DND-41 (cell line): Measurements from ENCODE around the gene DENND6B.

Source experiments
- ATAC-seq: fragments of 200-7000 bp; cut with Tn5 transposase; 3 replicates; pipeline ENCODE4 v1.9.1; 2021; ENCODE audit warnings: low read depth; ENCODE audit not compliant: insufficient read depth
- DNase-seq: peaks from one replicate; pipeline ENCODE4 v3.0.0-alpha.2; 2020
- H2AFZ ChIP-seq: 2 replicates; pipeline ENCODE4 v1.6.0; 2012; ENCODE audit warnings: low read depth, low read length
- H3K27ac ChIP-seq: 2 replicates; pipeline ENCODE4 v1.5.1; 2012; ENCODE audit warnings: low read length, inconsistent platforms
- H3K27me3 ChIP-seq: fragments of 200-600 bp; sonication (generic); 2 replicates; pipeline ENCODE4 v1.6.0; 2012; ENCODE audit warnings: low read length, mild to moderate bottlenecking, inconsistent platforms; ENCODE audit not compliant: insufficient read depth, poor library complexity
- H3K36me3 ChIP-seq: 2 replicates; pipeline ENCODE4 v1.5.1; 2012; ENCODE audit warnings: low read length, inconsistent platforms; ENCODE audit not compliant: insufficient read depth
- H3K4me1 ChIP-seq: 2 replicates; pipeline ENCODE4 v1.5.1; 2012; ENCODE audit warnings: mild to moderate bottlenecking, low read length; ENCODE audit not compliant: insufficient read depth
- H3K4me2 ChIP-seq: 2 replicates; pipeline ENCODE4 v1.6.0; 2012; ENCODE audit warnings: mild to moderate bottlenecking, moderate library complexity, low read length, inconsistent platforms; ENCODE audit not compliant: insufficient read depth
- H3K4me3 ChIP-seq, 2 experiments: fragments of 200-600 bp in 1 of 2; shearing (Covaris generic) in 1 of 2; 2 replicates each; pipeline ENCODE4 v1.5.1; 2012 to 2016; ENCODE audit warnings: inconsistent platforms in 2 of 2, low read length in 2 of 2, mild to moderate bottlenecking in 2 of 2, low read depth in 1 of 2, moderate library complexity in 1 of 2
- H3K79me2 ChIP-seq: 2 replicates; pipeline ENCODE4 v1.6.0; 2012; ENCODE audit warnings: low read length, inconsistent platforms; ENCODE audit not compliant: insufficient read depth
- H3K9ac ChIP-seq: 2 replicates; pipeline ENCODE4 v1.6.0; 2012; ENCODE audit warnings: low read depth, mild to moderate bottlenecking, inconsistent platforms, low read length, moderate library complexity
- H3K9me3 ChIP-seq: 2 replicates; pipeline ENCODE4 v1.5.1; 2012; ENCODE audit warnings: low read length, moderate library complexity, mild to moderate bottlenecking, inconsistent platforms; ENCODE audit not compliant: insufficient read depth, severe bottlenecking
- H4K20me1 ChIP-seq: 2 replicates; pipeline ENCODE4 v1.6.0; 2012; ENCODE audit warnings: low read length; ENCODE audit not compliant: insufficient read depth
- EZH2 ChIP-seq: IDR thresholded peaks from 3 replicates; pipeline ENCODE4 v1.6.1; 2012; ENCODE audit warnings: borderline replicate concordance, low read depth, mild to moderate bottlenecking, moderate library complexity, low read length, inconsistent platforms; ENCODE audit not compliant: severe bottlenecking
- TF ChIP-seq, protein P1 (sequence below): IDR thresholded peaks from 2 replicates; pipeline ENCODE4 v1.5.1; 2012; ENCODE audit warnings: borderline replicate concordance, low read length, moderate library complexity, mild to moderate bottlenecking; ENCODE audit not compliant: poor library complexity, severe bottlenecking; ENCODE audit errors: extremely low read depth

DENND6B gene

GRCh38 chr22:50264104-50264745, 62.6 kb downstream of the DENND6B start:
- Histone ChIP-seq H3K4me1 (peaks cover 4% of the 10 kb centered on the region), H4K20me1 (peaks cover 17% of the 10 kb centered on the region), H3K27ac (no peak overlapping the region), H3K9ac (no peak overlapping the region), H3K79me2 (no peaks in the 10 kb centered on the region), H3K4me3 (no peak overlapping the region), H3K36me3 (no peaks in the 10 kb centered on the region), H3K4me2 (no peak overlapping the region), H3K27me3 (no peaks in the 10 kb centered on the region), H3K9me3 (no peaks in the 10 kb centered on the region), H2AFZ (no peak overlapping the region)
- no peak for ATAC-seq
- TF ChIP-seq EZH2, result no peak
- TF ChIP-seq, protein P1, sequence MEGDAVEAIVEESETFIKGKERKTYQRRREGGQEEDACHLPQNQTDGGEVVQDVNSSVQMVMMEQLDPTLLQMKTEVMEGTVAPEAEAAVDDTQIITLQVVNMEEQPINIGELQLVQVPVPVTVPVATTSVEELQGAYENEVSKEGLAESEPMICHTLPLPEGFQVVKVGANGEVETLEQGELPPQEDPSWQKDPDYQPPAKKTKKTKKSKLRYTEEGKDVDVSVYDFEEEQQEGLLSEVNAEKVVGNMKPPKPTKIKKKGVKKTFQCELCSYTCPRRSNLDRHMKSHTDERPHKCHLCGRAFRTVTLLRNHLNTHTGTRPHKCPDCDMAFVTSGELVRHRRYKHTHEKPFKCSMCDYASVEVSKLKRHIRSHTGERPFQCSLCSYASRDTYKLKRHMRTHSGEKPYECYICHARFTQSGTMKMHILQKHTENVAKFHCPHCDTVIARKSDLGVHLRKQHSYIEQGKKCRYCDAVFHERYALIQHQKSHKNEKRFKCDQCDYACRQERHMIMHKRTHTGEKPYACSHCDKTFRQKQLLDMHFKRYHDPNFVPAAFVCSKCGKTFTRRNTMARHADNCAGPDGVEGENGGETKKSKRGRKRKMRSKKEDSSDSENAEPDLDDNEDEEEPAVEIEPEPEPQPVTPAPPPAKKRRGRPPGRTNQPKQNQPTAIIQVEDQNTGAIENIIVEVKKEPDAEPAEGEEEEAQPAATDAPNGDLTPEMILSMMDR, result no peak
- DNase-seq, result no peak

DNA sequence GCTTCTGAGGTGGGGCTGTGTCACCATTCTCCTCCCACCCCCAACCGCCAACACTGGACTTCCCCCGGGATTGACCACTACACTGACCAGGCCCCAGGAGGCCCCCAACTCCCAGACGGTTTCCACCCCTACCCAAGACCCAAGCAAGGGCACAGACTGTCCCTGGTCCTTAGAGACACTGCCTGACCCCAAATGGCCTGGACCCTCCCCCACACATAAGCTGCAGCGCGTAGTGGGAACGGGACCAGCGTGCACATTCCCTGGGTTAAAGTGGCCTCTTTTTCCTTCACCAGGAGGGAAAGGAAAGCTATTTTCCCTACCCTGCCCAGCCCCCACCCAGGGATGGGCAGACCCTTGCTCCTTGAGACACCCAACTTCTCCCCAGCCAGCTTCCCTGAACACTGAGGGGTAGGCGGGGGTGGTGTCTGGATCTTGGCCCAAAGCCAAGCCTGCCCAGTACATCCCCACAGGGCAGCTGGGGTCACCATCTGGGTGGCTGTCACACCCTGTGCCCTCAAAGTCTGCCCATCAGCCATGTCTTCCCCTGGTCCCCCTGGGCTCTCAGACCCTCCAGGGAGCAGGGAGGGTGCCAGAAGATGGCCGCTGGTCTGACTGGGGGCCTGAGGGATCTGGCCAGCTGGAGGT, 63.7 kb downstream of the DENND6B start:
- Histone ChIP-seq H3K4me2 (no peak overlapping the region), H3K27ac (no peak overlapping the region), H3K79me2 (no peaks in the 10 kb centered on the region), H3K9me3 (no peaks in the 10 kb centered on the region), H3K36me3 (no peaks in the 10 kb centered on the region), H2AFZ (no peak overlapping the region), H3K9ac (no peak overlapping the region), H3K4me1 (no peaks in the 10 kb centered on the region), H3K27me3 (no peaks in the 10 kb centered on the region), H4K20me1 (peaks cover 17% of the 10 kb centered on the region), H3K4me3 (no peak overlapping the region)
- TF ChIP-seq, protein P1, result no peak
- TF ChIP-seq EZH2, result no peak
- ATAC-seq, result no peak
- DNase-seq, result no peak

- H3K4me3 ChIP-seq, result no peak overlapping the region
- ATAC-seq (no peak), DNase-seq (no peak)
- no peaks in the 10 kb centered on the region for H3K79me2 ChIP-seq
- no peaks in the 10 kb centered on the region for H3K36me3 ChIP-seq
- peaks cover 17% of the 10 kb centered on the region for H4K20me1 ChIP-seq
- no peak overlapping the region for H3K4me2 ChIP-seq
- H3K27ac ChIP-seq, result no peak overlapping the region
- H3K27me3 ChIP-seq, result no peaks in the 10 kb centered on the region
- no peak overlapping the region for H3K9ac ChIP-seq
- TF ChIP-seq EZH2, result no peak
- TF ChIP-seq, protein P1, result no peak
- H2AFZ ChIP-seq, result no peak overlapping the region
- H3K4me1 ChIP-seq, result no peaks in the 10 kb centered on the region
- no peaks in the 10 kb centered on the region for H3K9me3 ChIP-seq
Measured at GRCh38 chr22:50262460-50262911, 64.3 kb downstream of the DENND6B start.
